Measurements from ENCODE around the gene STAMBP.
"Not testable (repeated sequence)": the region's sequence is repeated elsewhere in the genome, so short reads cannot be mapped to it uniquely, and the experiment has no call there.

The STAMBP gene

DNA sequence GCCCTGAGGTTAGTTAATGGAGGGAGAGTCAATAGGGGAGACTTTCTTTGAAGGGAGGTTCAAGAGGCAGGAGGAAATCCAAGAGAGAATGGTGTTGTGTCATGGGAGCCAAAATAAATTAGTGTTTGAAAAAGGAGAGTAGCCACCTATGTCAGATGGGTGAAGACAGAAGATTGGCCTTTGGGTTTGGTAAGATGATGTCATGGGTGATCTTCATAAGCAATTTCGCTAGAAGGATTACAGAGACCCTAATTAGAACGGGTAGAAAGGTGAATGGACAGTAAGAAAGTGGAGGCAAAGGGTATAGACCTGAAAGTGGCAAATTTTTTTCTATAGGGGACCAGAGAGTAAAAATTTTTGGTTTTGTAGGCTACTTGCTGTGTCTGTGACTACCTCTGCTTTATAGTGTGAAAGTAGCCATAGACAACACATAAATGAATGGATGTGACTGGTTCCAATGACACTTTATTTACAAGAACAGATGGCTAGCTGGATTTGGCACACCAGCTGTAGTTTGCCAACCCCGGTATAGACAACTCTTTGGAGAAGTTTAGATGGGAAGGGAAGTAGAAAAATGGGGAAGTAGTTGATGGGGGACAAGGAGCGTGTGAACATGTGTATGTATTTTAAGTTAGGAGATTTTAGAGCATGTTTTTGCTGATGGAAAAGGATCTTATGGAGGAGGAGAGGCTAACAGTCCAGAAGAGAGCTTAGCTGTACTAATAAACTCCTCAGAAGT is 9.3 kb downstream of the STAMBP start:
- DNase-seq (ENCODE audit: low read depth): no peak

DNA sequence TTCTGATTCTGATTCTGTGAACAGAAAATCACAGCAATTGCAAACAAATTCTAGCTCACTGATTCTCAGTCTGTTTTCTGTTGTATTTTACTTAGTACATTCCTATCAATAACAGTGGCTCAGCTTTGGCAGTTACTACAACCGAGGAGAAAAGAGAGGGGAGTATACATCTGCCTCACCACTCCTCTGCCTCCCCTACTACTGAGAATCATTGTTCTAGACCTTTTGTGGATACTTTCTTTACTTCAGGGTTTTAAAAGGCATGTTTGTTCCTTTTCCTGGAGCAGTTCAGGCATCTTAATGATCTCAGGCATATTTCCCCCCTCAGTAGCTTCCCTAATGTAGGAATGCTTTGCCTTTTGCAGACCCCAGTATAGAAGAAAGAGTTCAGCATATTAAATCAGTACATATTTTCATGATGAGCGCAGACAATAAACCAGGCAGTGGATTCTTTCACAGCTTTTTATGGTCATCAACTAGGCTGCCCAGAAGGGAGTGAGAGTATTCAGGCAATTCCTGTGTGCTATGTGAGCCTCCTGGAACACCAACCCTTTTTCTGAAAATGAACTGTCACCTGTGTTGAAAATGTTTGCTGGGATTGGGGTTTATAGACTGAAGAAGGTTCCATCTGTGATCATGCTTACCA is 10.3 kb downstream of the STAMBP start:
- DNase-seq (ENCODE audit: low read depth): no peak

DNA sequence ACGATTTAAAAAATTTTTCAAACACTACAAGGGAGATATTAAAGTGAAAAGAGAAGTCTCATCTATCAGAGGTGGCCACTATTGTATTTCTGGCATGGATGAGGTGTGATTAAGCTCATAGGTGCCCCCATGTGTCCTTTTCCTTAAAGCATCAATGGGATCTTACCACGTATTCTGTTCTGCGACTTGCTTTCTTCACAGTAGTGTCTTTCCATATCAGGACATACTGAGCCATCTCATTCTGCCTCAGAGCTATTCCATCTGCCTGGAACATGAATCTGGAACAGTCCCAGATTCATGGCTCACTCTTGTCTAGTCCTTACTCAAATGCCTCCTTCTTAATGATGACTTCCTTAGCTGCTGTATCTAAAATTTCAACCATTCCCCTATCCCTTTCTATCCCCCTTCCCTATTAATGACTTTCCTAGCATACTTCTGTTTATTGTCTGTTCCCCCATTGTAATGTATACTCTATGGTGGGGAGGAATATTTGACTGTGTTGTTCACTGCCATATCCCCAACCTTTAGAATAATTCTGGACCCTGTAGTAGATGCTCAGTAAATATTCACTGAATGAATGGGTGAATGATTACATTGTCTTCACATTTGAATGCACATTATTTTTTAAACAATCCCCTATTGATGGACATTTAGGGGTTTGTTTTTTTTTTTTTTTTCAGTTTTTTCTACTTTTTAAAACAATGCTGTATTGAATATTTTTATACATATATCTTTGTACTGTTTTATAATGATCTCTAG is 11.1 kb downstream of the STAMBP start:
- no peak for DNase-seq (ENCODE audit: low read depth)

DNA sequence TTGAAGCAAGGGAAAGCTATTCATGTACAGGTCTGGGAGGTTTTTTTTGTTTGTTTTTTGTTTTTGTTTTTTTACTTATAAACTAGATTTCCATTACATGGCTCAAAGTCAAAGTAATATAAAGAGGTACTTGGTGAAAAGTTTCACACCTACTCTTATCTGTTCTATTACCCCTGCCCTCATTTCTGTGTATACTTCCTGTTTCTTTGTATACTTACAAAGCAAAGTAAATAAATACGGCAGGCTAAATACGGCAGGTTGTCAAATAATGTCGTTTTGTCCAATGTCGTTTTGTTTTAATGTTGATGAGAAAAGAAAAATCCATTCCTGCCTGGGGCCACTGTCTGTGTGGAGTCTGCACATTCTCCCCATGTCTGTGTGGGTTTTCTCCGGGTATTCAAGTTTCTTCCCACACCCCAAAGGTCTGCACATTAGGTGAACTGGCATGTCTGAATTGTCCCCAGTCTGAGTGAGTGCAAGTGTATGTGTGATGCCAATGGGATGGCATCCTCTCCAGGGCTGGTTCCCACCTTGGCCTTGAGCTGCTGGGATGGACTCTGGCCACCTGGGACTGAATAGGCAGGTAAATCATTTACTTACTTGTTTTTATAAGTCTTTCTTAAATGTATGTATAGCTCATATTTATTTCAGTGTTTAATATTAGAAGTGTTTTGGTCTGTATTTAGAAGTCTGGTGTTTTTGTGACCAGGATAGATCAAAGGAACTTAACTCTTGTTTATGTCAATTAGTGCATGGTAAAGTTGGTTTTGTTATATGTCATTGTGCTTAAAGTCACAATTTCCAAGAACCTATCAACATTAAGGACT is 13.4 kb downstream of the STAMBP start:
- DNase-seq (ENCODE audit: low read depth): no peak

DNA sequence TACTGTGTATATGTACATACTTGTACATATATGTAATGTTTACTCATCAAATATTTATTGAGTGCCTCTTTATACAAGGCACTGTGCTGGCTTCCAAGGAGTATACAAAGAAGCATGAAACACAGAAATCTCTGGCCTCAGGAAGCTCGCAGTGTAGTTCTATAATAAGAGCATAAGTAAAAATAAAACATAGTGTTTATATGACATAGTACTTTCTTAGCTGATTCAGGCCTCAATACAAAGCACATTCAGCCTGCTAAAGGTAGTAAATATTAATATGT is 13.9 kb downstream of the STAMBP start:
- no peak for DNase-seq (ENCODE audit: low read depth)

DNA sequence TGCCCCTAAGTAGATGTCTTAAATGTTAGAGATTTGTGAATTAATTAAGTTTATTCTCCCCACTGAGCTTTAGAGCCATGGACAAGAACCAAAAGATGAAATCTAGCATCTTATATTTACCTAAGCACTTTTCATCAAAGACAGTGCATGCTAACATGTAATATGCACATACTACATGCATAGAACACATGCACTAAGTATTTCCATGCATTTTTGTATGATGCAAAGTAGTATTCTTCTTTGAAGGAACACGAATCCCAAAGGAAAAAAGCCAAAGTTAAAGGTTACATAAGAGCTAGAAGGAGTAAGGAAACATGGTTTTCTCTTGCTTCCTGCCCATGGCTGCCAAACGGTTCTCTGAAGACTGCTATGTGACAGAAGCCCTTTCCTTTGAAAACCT is 15.3 kb downstream of the STAMBP start:
- no peak for DNase-seq (ENCODE audit: low read depth)

DNA sequence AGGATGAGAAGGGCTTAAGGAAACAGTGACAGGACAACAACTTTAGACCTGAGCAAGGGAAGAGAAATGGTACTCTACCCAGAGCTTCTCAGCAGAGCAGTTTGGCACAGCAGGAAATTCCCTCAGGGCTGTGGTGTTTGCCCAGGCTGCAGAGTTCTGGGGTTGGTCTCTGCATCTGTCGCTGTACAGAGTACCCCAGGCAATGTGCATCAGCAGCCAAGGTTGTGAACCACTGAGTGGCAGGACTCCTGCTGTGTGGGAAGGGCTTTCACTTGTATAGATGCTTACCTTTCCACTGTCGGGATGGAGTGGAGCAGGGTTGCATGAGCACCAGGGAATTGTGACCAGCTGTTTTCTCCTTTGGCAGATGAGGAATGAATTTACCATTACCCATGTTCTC is 21.2 kb downstream of the STAMBP start:
- no peak for DNase-seq (ENCODE audit: low read depth)

DNA sequence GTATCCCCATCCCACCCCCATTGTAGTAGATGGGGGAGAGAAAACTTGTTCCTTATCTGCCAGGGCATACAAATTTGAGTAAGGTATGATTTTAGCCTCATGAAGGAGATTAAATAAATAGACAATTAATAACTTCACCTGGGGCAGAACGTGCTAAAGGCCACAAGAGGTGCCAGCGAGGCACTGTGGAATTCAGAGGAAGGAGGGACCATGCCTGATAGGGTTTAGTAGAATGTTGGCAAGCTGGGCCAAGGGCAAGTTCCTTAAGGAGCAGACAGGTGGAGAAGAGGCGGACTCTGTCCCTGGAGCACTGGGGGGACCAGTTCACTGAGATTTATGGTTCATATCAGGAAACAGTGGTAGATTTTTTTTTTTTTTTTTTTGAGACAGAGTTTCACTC is 22.5 kb downstream of the STAMBP start:
- DNase-seq (ENCODE audit: low read depth): no peak

DNA sequence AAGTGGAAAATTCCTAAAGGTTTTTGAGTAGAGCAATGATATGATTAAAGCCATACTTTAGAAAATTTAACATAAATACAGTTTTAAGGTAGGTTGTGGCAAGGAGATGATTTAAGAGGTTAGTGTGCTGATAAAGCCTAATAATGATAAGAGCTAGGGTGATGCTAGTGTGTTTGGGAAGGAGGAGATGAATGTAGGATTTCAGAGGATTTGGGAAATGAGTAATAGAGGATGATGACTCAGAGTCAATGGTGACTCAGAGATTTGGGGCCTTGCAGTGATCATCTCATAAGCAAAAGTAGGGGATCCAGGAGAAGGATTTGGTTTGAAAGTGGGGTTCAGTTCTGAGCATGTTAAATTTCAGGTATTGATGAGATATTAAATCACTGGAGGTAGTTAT is 23.3 kb downstream of the STAMBP start:
- peak; percentile 49 for DNase-seq (ENCODE audit: low read depth)

DNA sequence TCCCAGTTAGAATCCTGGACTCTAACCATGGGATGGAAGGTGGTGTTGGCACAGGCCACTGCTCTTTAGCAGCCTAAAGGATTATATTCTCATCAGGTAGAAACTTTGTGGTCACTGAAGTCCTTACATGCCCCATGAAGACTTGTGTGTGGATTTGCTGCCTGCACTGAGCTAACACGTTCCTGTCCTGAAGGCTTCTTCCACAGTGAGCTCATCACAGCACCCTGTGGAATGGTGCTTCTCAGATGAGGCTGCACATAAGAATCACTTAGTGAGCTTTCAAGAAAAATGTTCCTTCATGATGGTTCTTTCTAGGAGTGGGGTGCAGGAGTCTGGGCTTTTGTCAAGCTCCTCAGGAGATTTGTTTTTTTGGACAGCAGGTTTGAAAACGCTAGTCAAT is 26.8 kb downstream of the STAMBP start:
- DNase-seq (ENCODE audit: low read depth): no peak

DNA sequence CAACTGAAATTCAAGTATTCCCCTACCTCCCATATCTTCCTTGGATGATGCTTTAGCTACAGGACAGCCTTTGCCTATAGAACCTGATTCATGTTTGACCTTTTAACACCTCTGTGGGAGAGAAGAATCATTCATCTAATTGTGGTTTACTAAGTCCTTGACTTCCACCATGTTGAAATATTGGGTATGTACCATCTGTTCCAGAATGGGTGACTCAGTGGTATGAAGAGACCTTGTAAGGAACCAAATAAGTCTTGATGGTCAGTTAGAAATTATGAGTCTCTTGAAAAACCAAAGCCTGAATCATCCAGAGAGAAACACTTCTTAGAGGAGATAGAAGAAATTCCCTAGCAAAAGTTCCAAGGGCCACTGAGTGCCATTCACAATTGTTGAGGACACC is 27.5 kb downstream of the STAMBP start:
- peak; percentile 82 for DNase-seq (ENCODE audit: low read depth)

DNA sequence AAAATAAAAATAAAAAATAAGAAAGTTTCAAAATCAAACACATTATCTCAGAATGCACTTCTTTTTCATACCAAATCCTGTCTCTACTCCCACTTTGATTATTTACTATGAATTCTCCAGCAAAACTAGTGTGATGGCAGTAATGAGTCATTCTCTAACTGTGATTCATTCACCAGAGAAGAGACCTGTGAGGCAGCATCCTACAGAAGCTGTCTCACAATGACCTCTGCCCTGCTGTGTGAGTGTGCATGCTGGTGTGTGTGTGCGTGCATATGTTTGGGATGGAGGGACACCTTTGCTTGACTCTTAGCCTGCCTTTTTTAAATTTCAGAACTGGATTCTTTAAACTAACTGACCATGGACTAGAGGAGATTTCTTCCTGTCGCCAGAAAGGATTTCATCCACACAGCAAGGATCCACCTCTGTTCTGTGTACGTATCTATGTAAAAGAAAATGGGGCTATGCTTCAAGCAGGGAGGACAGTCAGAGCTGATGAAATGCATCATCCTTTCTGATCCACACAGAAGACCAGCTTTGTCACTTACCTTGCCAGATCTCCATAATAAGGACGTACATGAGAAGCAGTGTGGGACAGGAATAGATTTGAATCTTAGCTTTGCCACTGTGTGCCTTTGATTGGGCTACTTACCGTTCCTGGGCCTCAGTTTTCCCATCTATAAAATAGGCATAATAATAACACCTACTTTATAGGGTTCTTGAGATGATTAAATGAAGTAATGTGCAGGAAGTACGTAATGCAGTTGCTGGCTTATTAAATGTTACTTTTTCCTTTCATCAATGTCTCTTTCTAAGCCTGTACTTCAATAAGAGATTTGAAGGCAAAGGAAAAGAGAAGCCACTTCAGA is 31.2 kb downstream of the STAMBP start:
- peak; percentile 41 for DNase-seq (ENCODE audit: low read depth)

DNA sequence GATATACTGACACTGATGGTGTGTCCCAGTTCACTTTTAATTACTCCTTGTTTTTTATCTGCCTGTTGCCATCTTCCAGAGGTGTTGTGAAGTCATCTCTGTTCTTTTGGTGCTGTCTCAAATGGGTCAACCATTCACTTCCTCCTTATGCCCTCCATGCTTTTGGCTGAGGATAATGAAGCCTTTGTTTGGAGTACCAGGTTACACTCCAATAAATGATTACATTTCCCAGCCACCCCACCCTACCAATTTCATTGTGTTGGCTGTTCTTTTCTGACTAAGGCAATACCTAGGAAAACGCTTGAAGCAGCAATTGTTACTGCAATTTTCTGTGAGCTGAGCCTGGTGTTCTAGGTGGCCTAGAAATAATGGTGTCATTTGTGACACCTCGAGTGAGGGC is 34.2 kb downstream of the STAMBP start:
- no peak for DNase-seq (ENCODE audit: low read depth)

DNA sequence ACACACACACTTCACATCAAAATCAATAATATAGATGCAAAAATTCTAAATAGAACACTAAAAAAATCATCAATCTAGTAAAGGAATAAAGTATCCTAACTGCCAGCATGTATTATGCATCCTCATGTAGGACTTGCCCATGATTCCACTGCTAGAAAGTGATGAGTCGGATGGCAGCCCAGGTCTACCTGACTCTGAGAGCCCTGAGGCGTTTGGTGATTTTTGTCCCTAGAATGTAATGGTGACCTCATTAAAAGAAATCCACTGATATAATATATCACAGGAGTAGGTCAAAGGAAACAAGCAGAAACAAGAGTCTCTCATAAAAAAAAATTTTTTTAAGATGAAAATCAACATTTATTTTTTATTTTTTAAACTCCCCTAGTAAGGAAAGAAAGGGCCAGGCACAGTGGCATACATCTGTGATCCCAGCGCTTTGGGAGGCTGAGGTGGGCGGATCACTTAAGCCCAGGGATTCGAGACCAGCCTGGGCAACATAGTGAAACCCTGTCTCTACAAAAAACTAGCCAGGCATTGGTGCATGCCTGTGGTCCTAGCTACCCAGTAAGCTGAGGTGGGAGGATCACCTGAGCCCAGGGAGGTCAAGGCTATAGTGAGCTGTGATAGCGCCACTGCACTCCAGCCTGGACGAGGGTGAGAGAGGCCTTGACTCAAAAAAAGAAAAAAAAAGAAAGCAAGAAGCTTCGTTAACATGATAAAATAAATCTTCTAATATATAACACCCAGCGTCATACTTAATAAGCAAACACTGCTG is 39.6 kb downstream of the STAMBP start:
- DNase-seq (ENCODE audit: low read depth): no peak

DNA sequence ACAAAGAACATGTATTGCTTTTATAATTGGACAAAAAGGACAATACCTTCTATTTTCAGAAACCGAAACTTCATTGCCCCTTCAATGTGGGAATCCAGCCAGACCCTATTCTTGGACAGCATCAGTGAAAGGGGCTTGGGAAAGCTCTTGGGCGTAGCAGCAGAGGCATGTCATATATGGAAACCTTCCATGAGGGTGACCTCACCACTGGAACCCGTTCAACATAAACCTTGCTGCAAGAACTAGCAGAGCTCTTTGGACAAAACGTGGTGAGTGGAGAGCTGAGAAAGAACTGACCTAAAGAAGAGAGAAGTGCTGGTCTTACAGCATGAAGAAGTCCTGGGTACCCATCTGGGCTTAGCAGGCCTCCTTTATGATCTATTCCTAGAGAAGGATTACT is 41.3 kb downstream of the STAMBP start:
- DNase-seq (ENCODE audit: low read depth): peak; percentile 39

DNA sequence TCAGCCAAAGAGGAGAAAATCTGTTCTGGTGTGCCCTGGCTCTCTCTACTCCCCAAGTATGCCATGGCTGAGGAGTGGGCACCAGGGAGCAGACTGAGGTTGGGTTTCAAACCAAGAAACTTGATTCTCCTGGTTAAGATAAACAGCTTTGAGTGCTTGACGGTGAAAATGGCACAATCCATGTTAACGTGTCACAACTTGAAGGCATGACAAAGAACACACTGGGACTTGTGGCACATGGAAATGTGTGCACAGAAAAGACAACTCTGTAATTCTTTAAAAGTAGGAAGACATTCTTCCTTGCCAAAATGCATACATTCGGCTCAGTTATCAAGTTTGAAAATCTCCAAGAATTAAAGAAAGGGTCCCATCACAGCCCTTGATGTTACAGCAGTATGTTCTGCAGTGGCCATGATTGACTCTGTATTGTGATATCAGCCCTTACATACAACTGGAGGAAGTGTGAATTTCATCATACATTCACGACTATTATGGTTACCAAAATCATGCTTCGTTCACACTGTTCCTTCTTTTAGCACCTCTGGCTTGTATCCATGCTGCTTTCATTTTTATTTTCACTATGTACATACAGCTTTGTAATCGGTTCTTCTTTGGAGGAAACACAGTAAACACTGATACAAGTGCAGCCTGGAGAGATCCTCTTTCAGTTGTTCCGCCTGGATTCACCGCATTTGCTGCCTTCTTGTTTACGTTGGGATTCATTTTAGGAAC is 48.5 kb downstream of the STAMBP start:
- DNase-seq (ENCODE audit: low read depth): no peak

DNA sequence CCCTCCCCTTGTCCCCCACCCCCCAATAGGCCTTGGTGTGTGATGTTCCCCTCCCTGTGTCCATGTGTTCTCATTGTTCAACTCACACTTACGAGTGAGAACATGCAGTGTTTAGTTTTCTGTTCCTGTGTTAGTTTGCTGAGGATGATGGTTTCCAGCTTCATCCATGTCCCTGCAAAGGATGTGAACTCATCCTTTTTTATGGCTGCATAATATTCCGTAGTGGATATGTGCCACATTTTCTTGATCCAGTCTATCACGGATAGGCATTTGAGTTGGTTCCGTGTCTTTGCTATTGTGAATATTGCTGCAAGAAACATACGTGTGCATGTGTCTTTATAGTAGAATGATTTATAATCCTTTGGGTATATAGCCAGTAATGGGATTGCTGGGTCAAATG is 49.2 kb downstream of the STAMBP start:
- DNase-seq (ENCODE audit: low read depth): not testable (repeated sequence)

DNA sequence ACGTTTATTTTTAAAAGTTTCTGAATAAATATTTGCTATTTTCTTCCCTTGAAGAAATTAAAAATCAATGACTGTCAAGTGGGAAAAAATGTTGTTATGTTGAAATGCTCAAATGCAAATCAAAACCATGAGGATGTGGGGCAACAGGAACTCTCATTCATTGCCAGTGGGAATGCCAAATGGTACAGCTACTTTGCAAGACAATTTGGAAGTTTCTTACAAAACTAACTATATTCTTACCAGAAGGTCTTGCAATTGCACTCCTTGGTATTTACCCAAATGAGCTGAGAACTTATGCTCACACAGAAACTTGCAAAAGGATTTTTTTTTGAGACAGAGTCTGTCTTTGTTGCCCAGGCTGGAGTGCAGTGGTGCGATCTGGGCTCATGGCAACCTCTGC is 56.6 kb downstream of the STAMBP start:
- DNase-seq (ENCODE audit: low read depth): no peak

DNA sequence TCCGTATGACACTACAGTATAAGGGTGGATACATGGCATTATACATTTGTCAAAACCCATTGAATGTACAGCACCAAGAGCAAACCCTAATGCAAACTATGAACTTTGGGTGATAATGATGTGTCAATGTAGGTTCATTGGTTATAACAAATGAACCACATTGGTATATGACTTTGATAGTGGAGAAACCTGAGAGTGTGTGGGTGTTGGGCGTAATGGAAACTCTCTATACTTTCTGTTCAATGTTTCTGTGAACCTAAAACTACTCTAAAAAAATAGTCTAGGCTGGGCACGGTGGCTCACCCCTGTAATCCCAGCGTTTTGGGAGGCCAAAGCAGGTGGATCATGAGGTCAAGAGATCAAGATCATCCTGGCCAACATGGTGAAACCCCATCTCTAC is 57.6 kb downstream of the STAMBP start:
- no peak for DNase-seq (ENCODE audit: low read depth)
